SK-N-SH treated with all-trans-retinoic acid at 6 μM for 48 hours (cell line): Measurements from ENCODE around the gene TNRC6B.

Experiments used
- TCF4 ChIP-seq: fragments of 250-450 bp; sonication (Bioruptor Pico); IDR thresholded peaks from 2 replicates; pipeline ENCODE4 v1.8.0; 2021; ENCODE audit warnings: mild to moderate bottlenecking, moderate library complexity, borderline replicate concordance
- ZNF70 ChIP-seq: fragments of 450-650 bp; formaldehyde crosslinking; IDR thresholded peaks from 2 replicates; pipeline ENCODE4 v1.5.0; 2020; ENCODE audit warnings: mild to moderate bottlenecking, moderate library complexity

DNA sequence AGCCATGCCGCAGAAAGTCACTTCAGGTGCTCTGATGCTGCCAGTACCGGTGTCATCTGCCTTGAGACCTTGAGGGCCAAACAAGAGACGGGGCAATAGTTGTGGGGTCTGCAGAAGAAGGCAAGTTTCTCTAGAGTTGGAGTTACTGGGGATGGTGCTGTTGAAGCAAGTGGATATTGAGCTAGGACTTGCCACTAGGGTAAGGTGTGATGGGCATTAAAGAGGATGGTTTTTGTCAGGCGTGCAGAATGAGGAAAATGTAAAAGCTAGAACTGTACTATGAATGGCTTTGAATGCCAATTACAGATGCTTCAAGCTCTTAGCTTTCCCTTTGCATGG is 61.6 kb downstream of the TNRC6B start:
- TF ChIP-seq ZNF70 (CRISPR knock-in tag), result no peak
- TF ChIP-seq TCF4 (CRISPR knock-in tag), result no peak
